SK-N-SH (cell line): ENCODE data around the gene GPR162. TPM values are rescaled to one million over a fixed set of nuclear protein-coding genes. Genes with fewer than 3 reads are reported as not detected.

ENCODE experiments used
- CTCF ChIA-PET: fragments of 300-600, 350-600 bp; formaldehyde crosslinking; extraction: SDS; loops from one replicate; lab custom pipeline; 2021; lab: Yijun Ruan, JAX
- POLR2A ChIA-PET: fragments of 350-600 bp; sonication (Branson Sonifier 250); formaldehyde crosslinking; extraction: SDS; loops from one replicate; lab custom pipeline; 2020; ENCODE audit warnings: antibody characterized with exemption, inconsistent platforms; lab: Yijun Ruan, JAX
- DNase-seq: peaks from one replicate; pipeline ENCODE4 v3.0.0; 2012
- H2AFZ ChIP-seq: fragments of 200-600 bp; sonication (generic); 2 replicates; pipeline ENCODE4 v1.8.1; 2016; ENCODE audit warnings: antibody characterized with exemption, mild to moderate bottlenecking, low read depth
- H3F3A ChIP-seq: fragments of 200-600 bp; sonication (generic); replicated peaks from 2 replicates; pipeline ENCODE3; 2016; ENCODE audit warnings: antibody characterized with exemption, mild to moderate bottlenecking; ENCODE audit not compliant: insufficient read depth
- H3K27ac ChIP-seq, 2 experiments: fragments of 200-500 bp in 1 of 2; fragments of 200-600 bp in 1 of 2; sonication (Bioruptor generic) in 1 of 2; sonication (generic), shearing (Covaris generic) in 1 of 2; 2 replicates each; pipeline versions ENCODE4 v1.5.1 to v1.6.1; 2014 to 2016; ENCODE audit warnings: low read depth in 2 of 2, inconsistent platforms in 1 of 2, low read length in 1 of 2, mild to moderate bottlenecking in 1 of 2, mixed read lengths in 1 of 2
- H3K27me3 ChIP-seq: fragments of 200-600 bp; sonication (generic), shearing (Covaris generic); 2 replicates; pipeline ENCODE4 v1.6.1; 2016; ENCODE audit warnings: mixed run types; ENCODE audit not compliant: insufficient read depth
- H3K36me3 ChIP-seq, 2 experiments: fragments of 200-500 bp in 1 of 2; fragments of 200-600 bp in 1 of 2; sonication (Bioruptor generic) in 1 of 2; sonication (generic) in 1 of 2; replicated peaks in 1 of 2; 2 replicates each; pipeline versions ENCODE3 to v1.5.1; 2014 to 2016; ENCODE audit warnings: low read length in 1 of 2, mild to moderate bottlenecking in 1 of 2; ENCODE audit not compliant: insufficient read depth in 2 of 2, control insufficient read depth in 1 of 2
- H3K4me1 ChIP-seq, 2 experiments: fragments of 200-500 bp in 1 of 2; fragments of 200-600 bp in 1 of 2; sonication (Bioruptor generic) in 1 of 2; sonication (generic), shearing (Covaris generic) in 1 of 2; 2 replicates each; pipeline versions ENCODE4 v1.5.1 to v1.6.1; 2014 to 2016; ENCODE audit warnings: low read depth in 1 of 2, low read length in 1 of 2, mixed run types in 1 of 2; ENCODE audit not compliant: insufficient read depth in 2 of 2, control insufficient read depth in 1 of 2
- H3K4me2 ChIP-seq: fragments of 200-600 bp; sonication (generic), shearing (Covaris generic); 2 replicates; pipeline ENCODE4 v1.6.1; 2017; ENCODE audit warnings: mixed run types
- H3K4me3 ChIP-seq, 2 experiments: fragments of 200-500 bp in 1 of 2; fragments of 200-600 bp in 1 of 2; sonication (Bioruptor generic) in 1 of 2; sonication (generic), shearing (Covaris generic) in 1 of 2; 2 replicates each; pipeline versions ENCODE4 v1.5.1 to v1.8.1; 2014 to 2016; ENCODE audit warnings: low read depth in 2 of 2, inconsistent platforms in 1 of 2, low read length in 1 of 2, mild to moderate bottlenecking in 1 of 2, mixed read lengths in 1 of 2, moderate library complexity in 1 of 2
- H3K79me2 ChIP-seq: fragments of 200-600 bp; sonication (generic); 2 replicates; pipeline ENCODE4 v1.8.1; 2017; ENCODE audit warnings: mild to moderate bottlenecking; ENCODE audit not compliant: insufficient read depth
- H3K9ac ChIP-seq: fragments of 200-600 bp; sonication (generic); 2 replicates; pipeline ENCODE4 v1.6.1; 2017; ENCODE audit warnings: mixed run types
- H3K9me2 ChIP-seq: fragments of 200-600 bp; sonication (generic); 2 replicates; pipeline ENCODE4 v1.6.1; 2017; ENCODE audit warnings: mixed run types
- H3K9me3 ChIP-seq: fragments of 200-600 bp; sonication (generic); 2 replicates; pipeline ENCODE4 v1.6.1; 2017; ENCODE audit warnings: mixed run types, mild to moderate bottlenecking, moderate library complexity
- H4K20me1 ChIP-seq: fragments of 200-600 bp; sonication (generic); 2 replicates; pipeline ENCODE4 v1.6.1; 2017; ENCODE audit warnings: mild to moderate bottlenecking, mixed run types; ENCODE audit not compliant: insufficient read depth
- CHD2 ChIP-seq: fragments of 150-350 bp; IDR thresholded peaks from 2 replicates; pipeline ENCODE4 v1.6.1; 2018; ENCODE audit warnings: low read length; ENCODE audit not compliant: partially characterized antibody
- FOSL2 ChIP-seq: IDR thresholded peaks from 2 replicates; pipeline ENCODE4 v1.4.0; 2012; ENCODE audit warnings: low read depth, mild to moderate bottlenecking, moderate library complexity, borderline replicate concordance
- GABPA ChIP-seq: IDR thresholded peaks from 2 replicates; pipeline ENCODE4 v1.4.0; 2012; ENCODE audit warnings: low read depth, mild to moderate bottlenecking
- GATA2 ChIP-seq: sonication (generic); formaldehyde crosslinking; IDR thresholded peaks from 2 replicates; pipeline ENCODE4 v1.5.0; 2020; ENCODE audit warnings: mild to moderate bottlenecking, missing genetic modification reagents
- NFIC ChIP-seq: IDR thresholded peaks from 2 replicates; pipeline ENCODE4 v1.4.0; 2012; ENCODE audit warnings: borderline replicate concordance
- PBX3 ChIP-seq: IDR thresholded peaks from 2 replicates; pipeline ENCODE4; 2012
- REST ChIP-seq: IDR thresholded peaks from 2 replicates; pipeline ENCODE4 v1.6.1; 2012; ENCODE audit warnings: mild to moderate bottlenecking, low read depth, low read length, moderate library complexity
- RXRA ChIP-seq: IDR thresholded peaks from 2 replicates; pipeline ENCODE4 v1.4.0; 2012; ENCODE audit warnings: low read depth, mild to moderate bottlenecking, borderline replicate concordance
- SMC3 ChIP-seq: IDR thresholded peaks from 2 replicates; pipeline ENCODE4 v1.6.1; 2012; ENCODE audit warnings: low read depth, low read length, improper control_type of control experiment
- USF1 ChIP-seq: IDR thresholded peaks from 2 replicates; pipeline ENCODE4 v1.4.0; 2012; ENCODE audit warnings: low read depth, borderline replicate concordance
- YY1 ChIP-seq: IDR thresholded peaks from 2 replicates; pipeline ENCODE4 v1.4.0; 2012; ENCODE audit warnings: low read depth, mild to moderate bottlenecking
- WGBS: methylation state at CpG from one replicate; pipeline ENCODE4 v1.1.6; 2017; ENCODE audit warnings: low lambda C conversion rate; 5-methylcytosine and 5-hydroxymethylcytosine counted together
- polyA plus RNA-seq, 3 experiments: library from polyadenylated mRNA; depleted of rRNA; stranded (reverse); fragments of >200 nt; gene quantifications; 2 replicates each; pipeline ENCODE4 v1.2.3, GENCODE V29; 2012

The GPR162 gene
- polyA plus RNA-seq, 1 of the 3 experiments (the other 2 are of a cell fraction), result 18.6 TPM

- no peaks in the 10 kb centered on the region for H4K20me1 ChIP-seq
- no peak overlapping the region for H2AFZ ChIP-seq
- H3K27ac ChIP-seq, result no peak overlapping the region
- H3K4me3 ChIP-seq, result no peak overlapping the region
- peaks cover 10% of the 10 kb centered on the region; the same call in 1 of the 2 replicates for H3K79me2 ChIP-seq
- H3K36me3 ChIP-seq, result peaks cover 30 to 61% of the 10 kb centered on the region in 2 experiments
- no peaks in the 10 kb centered on the region for H3K4me1 ChIP-seq
- TF ChIP-seq NFIC (no peak), USF1 (no peak), SMC3 (no peak), REST (no peak), CHD2 (no peak), RXRA (no peak), YY1 (no peak), FOSL2 (no peak), PBX3 (no peak), GABPA (no peak), GATA2 (CRISPR knock-in tag) (no peak)
- H3K27me3 ChIP-seq, result no peaks in the 10 kb centered on the region
- DNase-seq, result peak; percentile 53
- no peak overlapping the region for H3K4me2 ChIP-seq
- H3F3A ChIP-seq, result peaks cover 11% of the 10 kb centered on the region
- ChIA-PET CTCF (interaction anchor here (1.3 to 19.4 kb wide), 7 partner anchors 13 to 90 kb away, joined by 3 to 225 read pairs (median 7); partner anchors contain the start of genes MLF2, P3H3, SPSB2 and TPI1), POLR2A (interaction anchor here (0.7 to 4.2 kb wide), 2 partner anchors 9 to 48 kb away, joined by 3 to 22 read pairs; partner anchors contain the start of genes CDCA3 and USP5)
- H3K9me2 ChIP-seq, result no peaks in the 10 kb centered on the region
- WGBS, result 87% methylated on average over 11 of the region's 16 CpGs
- H3K9ac ChIP-seq, result no peak overlapping the region
- no peaks in the 10 kb centered on the region for H3K9me3 ChIP-seq
Measured at GRCh38 chr12:6843118-6843902, 21.7 kb downstream of the GPR162 start.
